ENCODE results near the gene LGI2. TPM values are rescaled to one million over a fixed set of nuclear protein-coding genes. Genes with fewer than 3 reads are reported as not detected.

Gene LGI2
- total RNA-seq, 1 donor from 2014 or later: 0.98 TPM

DNA sequence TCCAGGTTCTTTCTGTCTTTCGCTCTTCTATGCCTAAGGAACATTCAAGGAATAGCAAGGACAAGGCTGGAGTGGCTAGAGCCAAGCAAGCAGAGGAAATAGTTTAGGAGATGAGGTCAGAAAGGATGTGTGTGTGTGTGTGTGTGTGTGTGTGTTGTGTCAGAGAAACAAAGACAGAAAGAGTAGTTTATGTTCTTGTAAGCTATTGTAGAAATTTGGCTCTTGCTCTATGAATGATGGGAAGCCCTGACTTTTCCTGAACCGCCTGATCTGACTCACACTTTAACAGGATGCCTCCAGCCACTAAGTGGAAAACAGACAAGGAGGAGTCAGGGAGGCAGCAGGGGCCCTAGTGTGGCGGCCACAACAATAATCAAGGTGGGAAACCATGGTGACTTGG lies 39.7 kb downstream of the LGI2 start:
- Histone ChIP-seq H3K4me1 (no peaks in the 10 kb centered on the region), H3K27me3 (no peaks in the 10 kb centered on the region), H3K9me3 (peaks cover 3% of the 10 kb centered on the region), H3K27ac (no peak overlapping the region), H3K4me3 (no peak overlapping the region), H3K36me3 (no peaks in the 10 kb centered on the region)
- no peak for DNase-seq (ENCODE audit: extremely low spot score in 2 of 2)
- intact Hi-C loops (cut with DNase I): no loop called here
- TF ChIP-seq POLR2A (IDR thresholded peaks at IDR 0.05) (no peak), POLR2AphosphoS5 (IDR thresholded peaks at IDR 0.05; ENCODE audit: insufficient read depth in 1 of 2, low read depth in 1 of 2) (no peak)
- TF ChIP-seq, protein P1, sequence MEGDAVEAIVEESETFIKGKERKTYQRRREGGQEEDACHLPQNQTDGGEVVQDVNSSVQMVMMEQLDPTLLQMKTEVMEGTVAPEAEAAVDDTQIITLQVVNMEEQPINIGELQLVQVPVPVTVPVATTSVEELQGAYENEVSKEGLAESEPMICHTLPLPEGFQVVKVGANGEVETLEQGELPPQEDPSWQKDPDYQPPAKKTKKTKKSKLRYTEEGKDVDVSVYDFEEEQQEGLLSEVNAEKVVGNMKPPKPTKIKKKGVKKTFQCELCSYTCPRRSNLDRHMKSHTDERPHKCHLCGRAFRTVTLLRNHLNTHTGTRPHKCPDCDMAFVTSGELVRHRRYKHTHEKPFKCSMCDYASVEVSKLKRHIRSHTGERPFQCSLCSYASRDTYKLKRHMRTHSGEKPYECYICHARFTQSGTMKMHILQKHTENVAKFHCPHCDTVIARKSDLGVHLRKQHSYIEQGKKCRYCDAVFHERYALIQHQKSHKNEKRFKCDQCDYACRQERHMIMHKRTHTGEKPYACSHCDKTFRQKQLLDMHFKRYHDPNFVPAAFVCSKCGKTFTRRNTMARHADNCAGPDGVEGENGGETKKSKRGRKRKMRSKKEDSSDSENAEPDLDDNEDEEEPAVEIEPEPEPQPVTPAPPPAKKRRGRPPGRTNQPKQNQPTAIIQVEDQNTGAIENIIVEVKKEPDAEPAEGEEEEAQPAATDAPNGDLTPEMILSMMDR (IDR thresholded peaks at IDR 0.05): no peak

DNA sequence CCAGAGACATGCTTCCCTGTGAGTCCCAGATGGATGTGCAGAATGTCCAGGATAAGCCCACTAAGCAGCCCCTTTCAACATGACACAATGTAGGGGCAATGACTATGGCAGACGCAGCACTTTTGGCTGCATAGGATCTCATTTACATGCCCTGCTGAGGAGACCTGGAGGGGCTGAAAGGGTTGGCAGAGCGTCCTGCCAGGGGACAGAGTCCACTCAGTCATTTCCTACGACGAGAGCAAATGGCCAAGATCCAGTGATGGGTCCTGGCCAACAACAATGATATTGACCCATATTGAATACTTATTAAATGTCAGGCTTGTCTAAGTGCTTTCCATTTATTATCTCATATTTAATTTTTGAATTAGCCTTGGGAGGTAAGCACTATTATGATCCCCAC lies 41.4 kb downstream of the LGI2 start:
- DNase-seq (ENCODE audit: extremely low spot score in 2 of 2): no peak
- intact Hi-C loops (cut with DNase I): no loop called here
- no peaks in the 10 kb centered on the region for H3K36me3 ChIP-seq
- peaks cover 3% of the 10 kb centered on the region for H3K9me3 ChIP-seq
- H3K27ac ChIP-seq: no peak overlapping the region
- TF ChIP-seq POLR2AphosphoS5 (IDR thresholded peaks at IDR 0.05; ENCODE audit: insufficient read depth in 1 of 2, low read depth in 1 of 2) (no peak), POLR2A (IDR thresholded peaks at IDR 0.05) (no peak)
- TF ChIP-seq, protein P1 (IDR thresholded peaks at IDR 0.05): no peak
- no peaks in the 10 kb centered on the region for H3K4me1 ChIP-seq
- H3K27me3 ChIP-seq: no peaks in the 10 kb centered on the region
- no peak overlapping the region for H3K4me3 ChIP-seq

DNA sequence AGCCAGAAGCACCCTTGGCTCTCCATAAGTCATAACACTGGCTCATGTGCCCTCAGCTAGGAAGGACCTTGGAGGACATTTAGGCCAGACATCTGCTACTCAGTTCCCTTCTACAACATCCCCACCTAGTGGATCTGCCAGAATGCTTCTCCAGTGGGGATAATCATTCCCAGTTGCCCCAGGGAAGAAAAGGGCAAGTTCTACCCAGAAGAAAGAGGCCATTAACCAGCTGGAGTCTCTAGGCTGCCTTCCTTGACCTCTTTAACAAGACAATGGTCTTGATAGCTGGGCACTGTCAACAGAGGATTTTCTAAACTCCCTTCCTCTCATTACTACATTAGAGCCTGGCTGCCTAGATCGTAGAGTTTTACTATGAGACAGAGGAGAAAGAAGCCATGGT lies 42.0 kb downstream of the LGI2 start:
- Histone ChIP-seq H3K4me3 (no peak overlapping the region), H3K27me3 (no peaks in the 10 kb centered on the region), H3K4me1 (no peaks in the 10 kb centered on the region), H3K27ac (no peak overlapping the region), H3K9me3 (peaks cover 3% of the 10 kb centered on the region), H3K36me3 (no peaks in the 10 kb centered on the region)
- TF ChIP-seq POLR2AphosphoS5 (IDR thresholded peaks at IDR 0.05; ENCODE audit: insufficient read depth in 1 of 2, low read depth in 1 of 2) (no peak), POLR2A (IDR thresholded peaks at IDR 0.05) (no peak)
- TF ChIP-seq, protein P1 (IDR thresholded peaks at IDR 0.05): no peak
- intact Hi-C loops (cut with DNase I): no loop called here
- DNase-seq (ENCODE audit: extremely low spot score in 2 of 2): no peak

DNA sequence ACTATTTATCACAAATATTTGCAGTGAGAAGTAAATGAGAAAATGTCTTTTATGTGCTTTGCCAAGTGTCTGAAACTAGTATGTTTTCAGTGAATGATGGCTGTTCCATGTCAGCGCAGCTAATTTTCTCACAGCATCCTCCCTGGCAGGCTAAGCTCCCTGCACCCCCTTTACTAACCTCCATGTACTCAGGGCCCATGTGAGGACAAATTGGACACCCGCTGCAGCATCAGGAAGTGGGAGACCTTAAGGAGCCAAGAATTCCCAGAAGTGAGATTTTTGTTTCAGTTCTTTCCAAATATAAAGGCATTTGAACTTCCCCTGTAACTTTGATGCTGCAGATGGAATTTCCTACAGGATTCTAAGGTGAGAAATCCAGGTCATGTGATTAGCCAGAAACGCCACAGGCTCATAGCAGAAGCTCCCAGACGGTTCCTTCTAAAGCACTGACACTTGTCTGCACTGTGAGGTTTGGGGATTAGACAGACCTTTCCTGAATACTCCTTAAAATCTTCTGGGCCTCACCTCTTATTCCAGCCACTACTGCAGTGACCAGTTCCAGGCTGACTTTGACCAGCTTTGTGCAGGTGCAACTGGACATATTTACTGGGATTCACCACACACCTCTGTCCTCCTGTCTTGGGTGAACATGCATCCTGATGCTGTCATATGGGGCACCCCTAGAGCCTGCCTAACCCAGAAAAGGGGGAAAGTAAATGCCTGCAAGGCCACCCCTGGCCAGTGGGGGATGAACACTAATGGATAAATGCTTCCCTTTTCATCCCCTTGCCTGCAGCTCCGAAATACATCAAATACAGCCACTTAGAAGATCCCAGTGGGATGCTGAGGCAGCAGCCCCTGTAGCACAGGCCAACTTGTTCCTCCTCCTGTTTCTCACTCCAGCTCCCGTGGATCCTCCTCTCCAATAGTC lies 45.9 kb downstream of the LGI2 start:
- H3K27me3 ChIP-seq: no peaks in the 10 kb centered on the region
- H3K9me3 ChIP-seq: no peaks in the 10 kb centered on the region
- TF ChIP-seq POLR2A (IDR thresholded peaks at IDR 0.05) (no peak), POLR2AphosphoS5 (IDR thresholded peaks at IDR 0.05; ENCODE audit: insufficient read depth in 1 of 2, low read depth in 1 of 2) (no peak)
- TF ChIP-seq, protein P1 (IDR thresholded peaks at IDR 0.05): no peak
- peak in 1 of 2 donors; percentile 75 for DNase-seq (ENCODE audit: extremely low spot score in 2 of 2)
- H3K36me3 ChIP-seq: no peaks in the 10 kb centered on the region
- peaks cover 9% of the 10 kb centered on the region for H3K4me1 ChIP-seq
- H3K4me3 ChIP-seq: no peak overlapping the region
- intact Hi-C loops (cut with DNase I): no loop called here
- no peak overlapping the region for H3K27ac ChIP-seq

DNA sequence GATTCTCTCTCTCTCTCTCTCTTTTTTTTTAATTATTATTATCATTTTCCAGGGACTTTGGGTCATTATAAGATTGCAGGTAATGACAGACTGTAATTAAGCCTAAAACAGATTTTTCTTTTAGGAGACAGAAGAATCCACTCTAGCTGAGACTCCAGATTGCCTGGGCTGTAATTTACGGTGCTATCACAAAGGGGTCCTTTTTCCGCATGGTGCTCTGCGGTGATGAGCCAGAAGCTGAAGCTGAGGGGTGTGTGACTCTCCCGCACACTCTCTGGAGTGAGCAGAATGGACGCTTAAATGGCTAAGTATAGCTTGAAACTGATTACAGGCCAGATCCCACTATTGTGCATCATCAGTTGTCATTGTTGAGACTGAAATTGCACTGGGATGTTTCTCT lies 50.0 kb downstream of the LGI2 start:
- TF ChIP-seq, protein P1 (IDR thresholded peaks at IDR 0.05): no peak
- TF ChIP-seq POLR2A (IDR thresholded peaks at IDR 0.05) (no peak), POLR2AphosphoS5 (IDR thresholded peaks at IDR 0.05; ENCODE audit: insufficient read depth in 1 of 2, low read depth in 1 of 2) (no peak)
- H3K27ac ChIP-seq: no peak overlapping the region
- no peak overlapping the region for H3K4me3 ChIP-seq

More for the DNA sequence above, 50.0 kb downstream of the LGI2 start:
- Histone ChIP-seq H3K36me3 (no peaks in the 10 kb centered on the region), H3K9me3 (no peaks in the 10 kb centered on the region), H3K27me3 (no peaks in the 10 kb centered on the region), H3K4me1 (peaks cover 12% of the 10 kb centered on the region)
- DNase-seq (ENCODE audit: extremely low spot score in 2 of 2): peak in 1 of 2 donors; percentile 56
- intact Hi-C loops (cut with DNase I): no loop called here

Measured in vagina (tissue), 2 donors.